ENCODE measurements around the gene TMEM106C.

TMEM106C gene

GRCh38 chr12:47935184-47935583 lies 28.2 kb upstream of the TMEM106C start:
- H3K4me3 ChIP-seq (ENCODE audit: control insufficient read depth, low read depth, low read length), result no peak overlapping the region
- DNase-seq (ENCODE audit: low read depth), result peak; percentile 63
- no peak for TF ChIP-seq CTCF (IDR thresholded peaks at IDR 0.05; ENCODE audit: control insufficient read depth, insufficient read depth, low read depth, low read length, missing control alignments)

DNA sequence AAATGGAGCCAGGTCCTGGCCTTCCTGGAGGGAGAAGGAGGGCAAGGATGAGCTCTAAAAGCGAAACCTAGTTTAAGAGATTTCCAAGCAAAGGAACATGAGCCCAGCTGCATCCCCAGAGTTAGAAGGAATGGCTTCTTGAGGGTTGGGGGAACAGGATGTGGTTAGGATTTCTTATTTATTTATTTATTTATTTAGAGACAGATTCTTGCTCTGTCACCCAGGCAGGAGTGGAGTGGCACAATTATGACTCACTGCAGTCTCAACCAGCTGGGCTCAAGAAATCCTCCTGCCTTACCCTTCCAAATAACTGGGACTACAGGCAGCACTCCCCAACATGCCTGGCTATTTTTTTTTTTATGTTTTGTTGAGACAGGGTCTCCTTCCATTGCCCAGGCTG lies 25.3 kb upstream of the TMEM106C start:
- TF ChIP-seq CTCF (IDR thresholded peaks at IDR 0.05; ENCODE audit: control insufficient read depth, insufficient read depth, low read depth, low read length, missing control alignments), result no peak
- H3K4me3 ChIP-seq (ENCODE audit: control insufficient read depth, low read depth, low read length), result no peak overlapping the region
- no peak for DNase-seq (ENCODE audit: low read depth)

DNA sequence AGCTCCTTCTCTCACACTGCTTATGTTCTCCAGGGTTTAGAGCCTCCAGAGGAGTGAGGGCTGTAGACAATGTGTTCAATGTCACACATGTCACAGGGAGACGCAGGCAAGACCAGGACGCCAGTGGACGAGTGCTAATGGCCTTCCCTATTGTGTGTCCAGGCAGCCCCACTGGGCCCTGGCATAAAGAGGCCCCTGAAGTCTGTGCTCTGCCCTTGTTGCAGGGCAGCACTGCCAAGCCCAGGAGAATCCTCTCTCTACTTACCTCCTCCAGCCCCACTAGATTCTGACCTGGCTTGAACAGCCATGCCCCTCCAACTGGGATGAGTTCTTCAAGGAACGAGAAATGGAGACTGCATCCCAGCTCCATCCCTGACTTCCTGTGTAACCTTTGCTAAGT lies 24.8 kb upstream of the TMEM106C start:
- no peak overlapping the region for H3K4me3 ChIP-seq (ENCODE audit: control insufficient read depth, low read depth, low read length)
- no peak for TF ChIP-seq CTCF (IDR thresholded peaks at IDR 0.05; ENCODE audit: control insufficient read depth, insufficient read depth, low read depth, low read length, missing control alignments)
- DNase-seq (ENCODE audit: low read depth), result no peak

GRCh38 chr12:47939009-47939601 lies 24.3 kb upstream of the TMEM106C start:
- no peak overlapping the region for H3K4me3 ChIP-seq (ENCODE audit: control insufficient read depth, low read depth, low read length)
- no peak for TF ChIP-seq CTCF (IDR thresholded peaks at IDR 0.05; ENCODE audit: control insufficient read depth, insufficient read depth, low read depth, low read length, missing control alignments)
- DNase-seq (ENCODE audit: low read depth), result no peak

GRCh38 chr12:47940773-47941474 lies 22.5 kb upstream of the TMEM106C start:
- no peak for DNase-seq (ENCODE audit: low read depth)
- H3K4me3 ChIP-seq (ENCODE audit: control insufficient read depth, low read depth, low read length), result no peak overlapping the region
- no peak for TF ChIP-seq CTCF (IDR thresholded peaks at IDR 0.05; ENCODE audit: control insufficient read depth, insufficient read depth, low read depth, low read length, missing control alignments)

- no peak for TF ChIP-seq CTCF (IDR thresholded peaks at IDR 0.05; ENCODE audit: control insufficient read depth, insufficient read depth, low read depth, low read length, missing control alignments)
- H3K4me3 ChIP-seq (ENCODE audit: control insufficient read depth, low read depth, low read length), result no peak overlapping the region
- DNase-seq (ENCODE audit: low read depth), result no peak
Observed at GRCh38 chr12:47941475-47941780, 22.0 kb upstream of the TMEM106C start.

Measured in AG09309 (cell line).